Measurements from ENCODE around the gene ABHD15. TPM values are rescaled to one million over a fixed set of nuclear protein-coding genes. Genes with fewer than 3 reads are reported as not detected.

The ABHD15 gene
- total and polyA plus RNA-seq, 9 of the 15 experiments (the other 6 are each of a cell fraction or from before 2014, with no cell fraction given) = 0.85 to 4.2 (median 2.1) TPM

DNA sequence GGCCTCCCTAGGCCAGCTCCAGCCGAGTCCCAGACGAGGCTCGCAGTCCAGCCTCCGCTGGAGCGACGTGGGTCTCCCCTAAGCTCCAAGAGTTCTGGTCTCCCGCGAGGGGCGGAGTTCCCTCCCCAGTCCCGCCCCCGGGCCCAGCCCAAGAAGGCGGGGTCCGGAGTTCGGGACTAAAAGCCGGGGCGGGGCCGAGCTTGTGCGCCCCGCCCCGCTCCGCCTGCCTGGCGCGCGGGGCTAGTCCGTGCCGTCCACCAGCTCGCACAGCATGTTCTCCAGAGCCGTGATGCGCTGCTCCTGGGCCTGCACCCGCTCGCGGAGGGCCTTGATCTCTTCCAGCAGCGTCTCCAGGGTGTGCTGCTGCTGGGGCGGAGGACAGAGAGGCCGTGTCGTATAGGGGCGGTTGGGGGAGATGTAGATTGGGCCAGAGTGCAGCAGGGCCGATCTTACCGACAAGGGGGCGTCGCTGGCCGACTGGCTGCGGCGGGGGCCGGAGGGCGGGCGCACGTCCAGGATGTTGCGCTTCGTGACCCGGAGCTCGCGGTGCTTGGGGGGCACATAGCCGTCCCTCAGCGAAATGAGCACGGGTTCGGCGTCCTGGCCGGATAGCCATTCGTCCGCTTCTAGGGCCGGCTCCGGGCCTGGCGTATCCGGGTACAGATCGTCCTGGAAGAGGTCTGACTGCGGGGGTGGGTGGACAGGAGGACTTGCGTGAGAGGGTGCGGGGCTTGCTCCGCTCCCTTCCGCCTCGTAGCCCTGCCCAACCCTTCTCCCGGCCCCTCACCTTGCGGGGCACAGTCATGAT lies 48.9 kb upstream of the ABHD15 start (continued):
- TF ChIP-seq SRSF1 (IDR thresholded peaks at IDR 0.05; ENCODE audit: low read depth, low read length) (no peak), PRMT5 (CRISPR knock-in tag; IDR thresholded peaks at IDR 0.05) (no peak), TRIM24 (IDR thresholded peaks at IDR 0.05) (no peak), ELF4 (CRISPR knock-in tag; IDR thresholded peaks at IDR 0.05) (no peak), HSF4 (CRISPR knock-in tag; IDR thresholded peaks at IDR 0.05; ENCODE audit: borderline replicate concordance) (no peak), KLF16 (IDR thresholded peaks at IDR 0.05) (no peak), RAD21 (CRISPR knock-in tag; conservative IDR thresholded peaks at IDR 0.05 in 1 of 2, IDR thresholded peaks at IDR 0.05 in 1 of 2) (no peak), SIN3B (IDR thresholded peaks at IDR 0.05; ENCODE audit: low read depth) (no peak), PCBP1 (IDR thresholded peaks at IDR 0.05; ENCODE audit: low read depth, low read length, poor library complexity, severe bottlenecking) (peak; percentile 53), RBM39 (optimal IDR thresholded peaks at IDR 0.05; ENCODE audit: low read depth, low read length) (no peak), LARP7 (IDR thresholded peaks at IDR 0.05) (no peak), ETV1 (tag; conservative IDR thresholded peaks at IDR 0.05; ENCODE audit: low read depth) (no peak), ZNF263 (CRISPR knock-in tag; IDR thresholded peaks at IDR 0.05; ENCODE audit: borderline replicate concordance) (no peak; the same call in 1 of the 2 replicates), ZBTB7A (IDR thresholded peaks at IDR 0.05; ENCODE audit: borderline replicate concordance, control insufficient read depth, low read depth, low read length) (peak; percentile 24; the same call in 1 of the 2 replicates), NR3C1 (CRISPR knock-in tag; IDR thresholded peaks at IDR 0.05) (no peak), POLR2AphosphoS2 (IDR thresholded peaks at IDR 0.05; ENCODE audit: low read length) (no peak), FUS (optimal IDR thresholded peaks at IDR 0.05; ENCODE audit: low read depth, low read length) (no peak), STAT5A (IDR thresholded peaks at IDR 0.05; ENCODE audit: borderline replicate concordance, low read length) (no peak), ZNF232 (CRISPR knock-in tag; IDR thresholded peaks at IDR 0.05) (no peak), TEAD2 (tag; IDR thresholded peaks at IDR 0.05) (no peak), ZNF133 (CRISPR knock-in tag; IDR thresholded peaks at IDR 0.05) (no peak), FOXK1 (CRISPR knock-in tag; IDR thresholded peaks at IDR 0.05; ENCODE audit: borderline replicate concordance) (no peak), ZNF3 (CRISPR knock-in tag; IDR thresholded peaks at IDR 0.05) (no peak), ELF2 (CRISPR knock-in tag; IDR thresholded peaks at IDR 0.05) (no peak), CCNT2 (IDR thresholded peaks at IDR 0.05; ENCODE audit: borderline replicate concordance, extremely low read depth, insufficient read length, low read depth, low read length) (peak; percentile 70)
- TF ChIP-seq, protein P1, sequence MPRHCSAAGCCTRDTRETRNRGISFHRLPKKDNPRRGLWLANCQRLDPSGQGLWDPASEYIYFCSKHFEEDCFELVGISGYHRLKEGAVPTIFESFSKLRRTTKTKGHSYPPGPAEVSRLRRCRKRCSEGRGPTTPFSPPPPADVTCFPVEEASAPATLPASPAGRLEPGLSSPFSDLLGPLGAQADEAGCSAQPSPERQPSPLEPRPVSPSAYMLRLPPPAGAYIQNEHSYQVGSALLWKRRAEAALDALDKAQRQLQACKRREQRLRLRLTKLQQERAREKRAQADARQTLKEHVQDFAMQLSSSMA (CRISPR knock-in tag; IDR thresholded peaks at IDR 0.05) = no peak
- TF ChIP-seq, protein P2, sequence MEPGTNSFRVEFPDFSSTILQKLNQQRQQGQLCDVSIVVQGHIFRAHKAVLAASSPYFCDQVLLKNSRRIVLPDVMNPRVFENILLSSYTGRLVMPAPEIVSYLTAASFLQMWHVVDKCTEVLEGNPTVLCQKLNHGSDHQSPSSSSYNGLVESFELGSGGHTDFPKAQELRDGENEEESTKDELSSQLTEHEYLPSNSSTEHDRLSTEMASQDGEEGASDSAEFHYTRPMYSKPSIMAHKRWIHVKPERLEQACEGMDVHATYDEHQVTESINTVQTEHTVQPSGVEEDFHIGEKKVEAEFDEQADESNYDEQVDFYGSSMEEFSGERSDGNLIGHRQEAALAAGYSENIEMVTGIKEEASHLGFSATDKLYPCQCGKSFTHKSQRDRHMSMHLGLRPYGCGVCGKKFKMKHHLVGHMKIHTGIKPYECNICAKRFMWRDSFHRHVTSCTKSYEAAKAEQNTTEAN (CRISPR knock-in tag; IDR thresholded peaks at IDR 0.05) = no peak
